OCI-LY3 (cell line): ENCODE data around the gene INPP5A.

Source experiments
- H2AFZ ChIP-seq: fragments of 200-600, 300-600 bp; shearing (Covaris generic); 2 replicates; pipeline ENCODE4 v1.6.0; 2014; ENCODE audit warnings: antibody characterized with exemption, low read depth, low read length
- H3K27ac ChIP-seq: fragments of 200-600, 300-600 bp; sonication (generic); 2 replicates; pipeline ENCODE4 v1.5.1; 2014; ENCODE audit warnings: mild to moderate bottlenecking, low read length, moderate library complexity, mixed read lengths
- H3K27me3 ChIP-seq: fragments of 200-600, 300-600 bp; sonication (generic); 2 replicates; pipeline ENCODE4 v1.6.1; 2014; ENCODE audit warnings: low read depth, low read length, mixed read lengths
- H3K36me3 ChIP-seq: fragments of 200-600, 300-600 bp; sonication (generic); replicated peaks from 2 replicates; pipeline ENCODE3; 2014; ENCODE audit warnings: low read depth, low read length, mixed read lengths
- H3K4me1 ChIP-seq: fragments of 300-600, 200-600 bp; sonication (generic); 2 replicates; pipeline ENCODE4 v1.6.1; 2014; ENCODE audit warnings: low read length, mixed read lengths
- H3K4me2 ChIP-seq: fragments of 200-600, 300-600 bp; sonication (generic); 2 replicates; pipeline ENCODE4 v1.6.1; 2014; ENCODE audit warnings: low read length, mixed read lengths
- H3K4me3 ChIP-seq: fragments of 300-600, 200-600 bp; sonication (generic); 2 replicates; pipeline ENCODE4 v1.5.1; 2014; ENCODE audit warnings: antibody characterized with exemption, mild to moderate bottlenecking, low read length, moderate library complexity
- H3K79me2 ChIP-seq: fragments of 300-600, 200-600 bp; shearing (Covaris generic); 2 replicates; pipeline ENCODE4 v1.6.1; 2014; ENCODE audit warnings: mild to moderate bottlenecking, low read length, mixed read lengths
- H3K9ac ChIP-seq: fragments of 300-600, 200-600 bp; shearing (Covaris generic); 2 replicates; pipeline ENCODE4 v1.6.0; 2014; ENCODE audit warnings: mild to moderate bottlenecking, low read length, moderate library complexity
- H3K9me3 ChIP-seq: fragments of 200-600, 300-600 bp; shearing (Covaris generic); 2 replicates; pipeline ENCODE4 v1.6.1; 2014; ENCODE audit warnings: low read length, mixed read lengths; ENCODE audit not compliant: insufficient read depth
- H4K20me1 ChIP-seq: fragments of 200-600, 300-600 bp; sonication (generic); 2 replicates; pipeline ENCODE4 v1.6.1; 2016; ENCODE audit warnings: low read length, mixed read lengths; ENCODE audit not compliant: insufficient read depth
- CTCF ChIP-seq: fragments of 200-600, 300-600 bp; sonication (generic); IDR thresholded peaks from 2 replicates; pipeline ENCODE4 v1.5.1; 2014; ENCODE audit warnings: antibody characterized with exemption, low read length, low read depth
- EZH2phosphoT487 ChIP-seq: fragments of 200-600 bp; shearing (Covaris generic); IDR thresholded peaks from 2 replicates; pipeline ENCODE4 v1.6.1; 2018; ENCODE audit warnings: antibody characterized with exemption, mixed run types, low read depth

INPP5A gene

GRCh38 chr10:132811891-132812481 lies 274.4 kb downstream of the INPP5A start:
- no peak overlapping the region for H2AFZ ChIP-seq
- TF ChIP-seq EZH2phosphoT487 (no peak), CTCF (no peak)

GRCh38 chr10:132812520-132812919 lies 274.9 kb downstream of the INPP5A start:
- no peaks in the 10 kb centered on the region for H4K20me1 ChIP-seq
- H3K27ac ChIP-seq = no peak overlapping the region
- no peak overlapping the region for H2AFZ ChIP-seq
- no peaks in the 10 kb centered on the region for H3K79me2 ChIP-seq
- no peaks in the 10 kb centered on the region for H3K4me1 ChIP-seq
- H3K36me3 ChIP-seq = no peaks in the 10 kb centered on the region
- no peaks in the 10 kb centered on the region for H3K9me3 ChIP-seq
- no peaks in the 10 kb centered on the region for H3K27me3 ChIP-seq
- H3K4me3 ChIP-seq = no peak overlapping the region
- H3K9ac ChIP-seq = no peak overlapping the region
- TF ChIP-seq EZH2phosphoT487 (no peak), CTCF (no peak)
- H3K4me2 ChIP-seq = no peak overlapping the region

More at GRCh38 chr10:132811891-132812481, 274.4 kb downstream of the INPP5A start:
- H3K79me2 ChIP-seq = no peaks in the 10 kb centered on the region
- no peak overlapping the region for H3K27ac ChIP-seq
- no peaks in the 10 kb centered on the region for H4K20me1 ChIP-seq
- no peak overlapping the region for H3K4me2 ChIP-seq
- H3K36me3 ChIP-seq = no peaks in the 10 kb centered on the region
- no peaks in the 10 kb centered on the region for H3K4me1 ChIP-seq
- no peak overlapping the region for H3K4me3 ChIP-seq
- H3K9me3 ChIP-seq = no peaks in the 10 kb centered on the region
- no peak overlapping the region for H3K9ac ChIP-seq
- no peaks in the 10 kb centered on the region for H3K27me3 ChIP-seq

GRCh38 chr10:132813001-132813401 lies 275.4 kb downstream of the INPP5A start:
- Histone ChIP-seq H3K4me3 (no peak overlapping the region), H3K27ac (no peak overlapping the region), H3K9me3 (no peaks in the 10 kb centered on the region), H2AFZ (no peak overlapping the region), H4K20me1 (no peaks in the 10 kb centered on the region), H3K4me1 (no peaks in the 10 kb centered on the region), H3K79me2 (no peaks in the 10 kb centered on the region), H3K27me3 (no peaks in the 10 kb centered on the region), H3K36me3 (no peaks in the 10 kb centered on the region), H3K4me2 (no peak overlapping the region), H3K9ac (no peak overlapping the region)
- TF ChIP-seq CTCF = no peak

GRCh38 chr10:132813560-132814468 lies 276.2 kb downstream of the INPP5A start:
- Histone ChIP-seq H2AFZ (no peak overlapping the region), H3K9ac (no peak overlapping the region), H3K79me2 (no peaks in the 10 kb centered on the region), H4K20me1 (no peaks in the 10 kb centered on the region), H3K4me1 (no peaks in the 10 kb centered on the region), H3K36me3 (no peaks in the 10 kb centered on the region), H3K4me2 (no peak overlapping the region), H3K27me3 (no peaks in the 10 kb centered on the region), H3K27ac (no peak overlapping the region), H3K9me3 (no peaks in the 10 kb centered on the region), H3K4me3 (no peak overlapping the region)
- TF ChIP-seq CTCF (no peak), EZH2phosphoT487 (no peak)
